ENCODE results near the gene DOCK8.

DOCK8 gene

GRCh38 chr9:270657-271237 is 56.1 kb downstream of the DOCK8 start:
- DNase-seq: no peak

DNA sequence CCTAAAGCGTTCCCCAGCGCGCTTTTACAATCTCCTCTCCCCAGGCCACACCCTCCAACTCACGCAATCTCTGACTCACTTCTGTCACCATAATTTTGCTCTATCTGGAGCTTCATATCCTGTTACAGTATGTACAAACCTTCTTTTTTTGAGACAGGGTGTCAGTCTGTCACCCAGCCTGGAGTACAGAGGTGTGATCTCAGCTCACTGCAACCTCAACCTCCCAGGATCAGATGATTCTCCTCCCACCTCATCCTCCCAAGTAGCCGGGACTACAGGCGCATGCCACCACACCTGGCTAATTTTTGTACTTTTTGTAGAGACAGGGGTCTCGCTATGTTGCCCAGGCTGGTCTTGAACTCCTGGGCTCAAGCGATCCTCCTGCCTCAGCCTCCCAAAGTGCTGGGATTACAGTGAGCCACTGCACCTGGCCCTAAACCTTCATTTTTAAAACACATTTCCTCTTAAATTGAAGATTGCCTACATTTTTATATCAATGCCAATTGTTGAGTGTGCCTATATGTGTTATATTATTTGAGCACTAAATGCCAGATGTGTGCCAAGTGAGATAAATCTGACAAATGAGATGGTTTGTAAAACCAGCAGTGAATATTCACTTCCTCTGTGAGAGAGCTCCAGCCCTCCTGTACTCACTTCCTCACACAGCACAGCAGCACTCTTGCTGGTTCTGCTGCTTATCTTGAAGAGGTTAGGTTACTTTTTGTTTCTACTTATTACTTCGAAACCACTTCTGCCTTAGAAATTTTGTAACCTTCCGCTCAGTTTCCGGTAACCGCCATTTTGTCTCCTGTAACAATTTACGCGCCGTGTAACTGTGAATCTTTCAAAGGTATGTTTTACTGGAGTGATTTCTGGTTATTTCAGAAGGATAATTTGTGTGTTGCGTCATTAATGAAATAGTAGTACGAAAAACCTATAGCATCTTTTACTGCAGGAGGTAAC is 57.9 kb downstream of the DOCK8 start:
- no peak for DNase-seq

- no peak for DNase-seq
These were observed 59.7 kb downstream of the DOCK8 start for GRCh38 chr9:274406-274805.

GRCh38 chr9:277601-278295 is 63.1 kb downstream of the DOCK8 start:
- no peak for DNase-seq

DNA sequence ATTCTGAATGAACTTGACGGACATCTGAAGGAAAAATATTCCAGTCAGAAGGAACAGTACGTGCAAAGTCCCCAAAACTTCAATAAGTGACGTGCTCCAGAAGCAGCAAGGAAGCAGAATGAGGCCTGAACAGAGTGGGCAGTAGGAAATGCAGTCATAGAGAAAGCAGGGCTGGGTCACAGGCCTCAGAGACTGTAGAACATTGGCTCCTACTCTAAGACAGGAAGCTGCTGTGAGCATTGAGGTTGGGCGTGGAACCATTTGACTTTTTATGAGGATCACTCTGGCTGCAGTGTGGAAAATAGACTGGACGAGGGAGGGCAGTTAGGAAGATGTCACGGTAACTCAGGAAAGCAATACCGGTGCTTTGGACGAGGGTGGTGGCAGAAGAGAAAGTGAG is 64.0 kb downstream of the DOCK8 start:
- no peak for DNase-seq

DNA sequence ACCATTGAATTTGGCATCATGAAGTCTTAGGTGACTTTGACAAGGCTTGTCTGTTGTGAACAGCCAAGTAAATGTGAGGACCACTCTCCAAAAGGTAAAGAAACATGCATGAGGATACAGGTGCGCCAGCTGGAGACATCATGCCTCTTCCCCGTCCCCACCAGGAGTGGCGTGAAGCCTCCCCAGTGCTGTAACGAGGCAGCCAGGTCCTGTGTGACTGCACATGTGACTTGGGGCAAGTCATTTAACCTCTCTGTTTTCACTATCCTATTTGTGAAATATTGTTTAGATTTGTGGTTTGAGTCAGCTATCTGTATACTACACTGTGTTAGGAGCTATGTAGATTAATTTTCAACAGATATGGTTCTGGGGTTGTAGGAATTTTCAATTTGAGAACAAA is 65.0 kb downstream of the DOCK8 start:
- DNase-seq: no peak

GRCh38 chr9:281741-282645 is 67.3 kb downstream of the DOCK8 start:
- no peak for DNase-seq

- no peak for DNase-seq
These were observed 71.5 kb downstream of the DOCK8 start for GRCh38 chr9:286071-286740.

GRCh38 chr9:289121-289520 is 74.5 kb downstream of the DOCK8 start:
- no peak for DNase-seq

GRCh38 chr9:292915-293314 is 78.2 kb downstream of the DOCK8 start:
- DNase-seq: no peak

DNA sequence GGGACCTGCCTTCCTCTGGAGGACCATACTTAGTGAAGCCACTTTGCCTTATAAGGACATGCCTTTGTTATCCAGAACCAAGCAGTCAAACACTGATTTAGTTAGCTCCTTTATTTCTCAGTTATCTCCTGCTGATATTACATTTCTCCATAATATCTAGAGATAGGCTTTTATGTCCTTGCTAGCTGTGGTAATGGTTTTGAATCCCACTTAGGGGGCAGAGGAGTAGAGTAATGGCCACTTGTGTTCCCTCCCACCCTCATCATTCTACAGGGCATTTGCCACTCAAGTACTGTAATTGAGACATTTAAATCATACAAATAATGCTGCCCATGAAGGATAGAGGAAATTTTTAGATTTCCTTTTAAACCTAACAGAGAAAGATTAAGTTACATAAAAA is 80.9 kb downstream of the DOCK8 start:
- no peak for DNase-seq

- no peak for DNase-seq
These were observed 81.7 kb downstream of the DOCK8 start for GRCh38 chr9:296411-296810.

GRCh38 chr9:297104-297972 is 82.7 kb downstream of the DOCK8 start:
- DNase-seq: no peak

- no peak for DNase-seq
These were observed 88.8 kb downstream of the DOCK8 start for GRCh38 chr9:303502-303901.

DNA sequence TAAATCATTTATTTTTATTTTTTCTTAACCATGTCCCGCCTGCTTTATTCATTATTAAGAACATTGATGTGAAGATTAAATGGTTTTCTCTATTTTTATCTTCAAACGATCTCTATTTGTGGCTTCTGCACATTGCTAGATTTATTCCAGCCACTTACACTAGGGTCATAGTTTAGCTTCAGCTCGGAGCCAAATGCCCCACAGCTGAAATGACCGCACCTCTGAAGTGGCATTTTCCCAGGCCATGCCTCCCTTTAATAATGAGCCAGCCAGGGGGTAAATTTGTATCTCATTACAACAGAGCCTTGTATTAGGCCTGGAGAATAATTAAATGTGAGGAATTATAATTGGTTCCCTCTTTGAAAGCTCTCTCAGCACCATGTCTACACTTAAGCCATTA is 89.4 kb downstream of the DOCK8 start:
- DNase-seq: no peak

GRCh38 chr9:304519-305185 is 90.0 kb downstream of the DOCK8 start:
- no peak for DNase-seq

- no peak for DNase-seq
These were observed 92.2 kb downstream of the DOCK8 start for GRCh38 chr9:306907-307306.

GRCh38 chr9:311841-312240 is 97.2 kb downstream of the DOCK8 start:
- no peak for DNase-seq

- DNase-seq: no peak
These were observed 98.1 kb downstream of the DOCK8 start for GRCh38 chr9:312596-313320.

Measured in cortex of kidney (tissue), 1 donor.